ENCODE results near the gene ST3GAL3.

ST3GAL3 gene

GRCh38 chr1:43786201-43786958 is 79.0 kb downstream of the ST3GAL3 start:
- DNase-seq (ENCODE audit: low read depth in 2 of 2) = no peak

- no peak for DNase-seq (ENCODE audit: low read depth in 2 of 2)
Measured at GRCh38 chr1:43786960-43787359, 79.6 kb downstream of the ST3GAL3 start.

GRCh38 chr1:43789604-43790550 is 82.5 kb downstream of the ST3GAL3 start:
- DNase-seq (ENCODE audit: low read depth in 2 of 2) = no peak

- DNase-seq (ENCODE audit: low read depth in 2 of 2) = no peak
Measured at GRCh38 chr1:43791243-43791642, 83.9 kb downstream of the ST3GAL3 start.

- no peak for DNase-seq (ENCODE audit: low read depth in 2 of 2)
Measured at GRCh38 chr1:43796111-43796581, 88.8 kb downstream of the ST3GAL3 start.

GRCh38 chr1:43797891-43798290 is 90.6 kb downstream of the ST3GAL3 start:
- DNase-seq (ENCODE audit: low read depth in 2 of 2) = no peak

DNA sequence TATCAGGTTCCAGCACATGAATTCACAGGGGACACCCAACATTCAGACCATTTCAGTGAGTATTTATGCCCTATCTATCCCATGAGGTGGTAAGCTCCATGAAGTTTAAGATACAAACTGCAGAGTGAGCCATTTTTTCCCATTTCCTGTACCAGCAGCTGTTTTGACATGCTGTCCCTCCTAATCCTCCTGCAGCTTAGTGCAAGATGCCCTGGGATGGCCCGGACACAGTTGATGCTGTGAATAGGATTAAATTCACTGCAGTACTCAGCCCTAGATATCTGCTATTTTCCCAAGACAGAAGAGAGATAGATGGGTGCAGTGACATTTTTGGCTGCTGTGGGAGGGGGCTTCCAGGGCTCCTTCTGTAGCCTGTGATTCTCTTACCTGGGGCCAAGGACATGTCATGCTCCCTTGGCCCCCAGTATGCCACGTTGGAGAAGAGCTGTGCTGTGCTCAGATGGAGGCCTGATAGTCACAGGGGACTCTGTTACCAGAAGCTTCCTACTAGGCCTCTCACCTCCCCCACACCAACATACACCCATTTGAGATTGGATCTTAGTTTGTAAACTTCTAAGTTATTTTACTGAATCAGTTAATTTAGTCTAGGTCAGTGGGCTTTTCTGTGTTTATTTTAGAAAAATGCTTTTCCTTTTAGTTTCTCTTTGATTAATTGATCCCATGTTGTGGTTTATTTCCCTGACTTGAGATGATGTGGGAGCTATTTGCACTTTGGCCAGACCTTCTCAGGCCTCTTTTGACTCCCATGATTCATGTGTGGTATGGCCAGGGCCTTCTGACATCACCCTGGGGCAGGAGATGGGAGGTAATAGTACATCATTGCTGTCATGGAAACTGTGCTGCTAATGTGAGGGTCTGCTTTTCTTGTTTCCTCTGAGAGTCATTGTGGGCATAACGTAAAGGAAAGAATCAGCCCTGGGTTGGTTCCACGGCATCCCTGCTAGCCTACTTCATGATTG is 92.6 kb downstream of the ST3GAL3 start:
- DNase-seq (ENCODE audit: low read depth in 2 of 2) = no peak

DNA sequence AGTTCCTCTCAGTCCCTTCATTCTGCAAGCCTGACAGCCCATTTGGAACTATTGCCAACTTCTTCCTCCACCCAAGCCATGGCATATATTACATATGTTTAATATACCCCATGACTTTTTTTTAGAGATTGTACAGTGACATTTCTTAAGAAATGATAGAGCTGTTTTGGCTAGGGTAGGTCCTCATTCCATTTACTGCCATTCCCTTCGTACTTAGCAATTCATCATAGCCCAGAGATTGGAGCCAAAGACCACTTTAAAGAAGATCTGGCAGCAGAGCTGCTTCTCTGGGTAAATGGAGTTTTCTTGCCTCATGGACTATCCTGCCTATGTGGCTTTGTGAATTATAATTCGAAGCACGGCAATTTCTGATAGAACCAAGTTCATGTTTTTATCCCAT is 93.4 kb downstream of the ST3GAL3 start:
- DNase-seq (ENCODE audit: low read depth in 2 of 2) = no peak

GRCh38 chr1:43801203-43801602 is 93.9 kb downstream of the ST3GAL3 start:
- no peak for DNase-seq (ENCODE audit: low read depth in 2 of 2)

- no peak for DNase-seq (ENCODE audit: low read depth in 2 of 2)
Measured at GRCh38 chr1:43802356-43802980, 95.1 kb downstream of the ST3GAL3 start.

DNA sequence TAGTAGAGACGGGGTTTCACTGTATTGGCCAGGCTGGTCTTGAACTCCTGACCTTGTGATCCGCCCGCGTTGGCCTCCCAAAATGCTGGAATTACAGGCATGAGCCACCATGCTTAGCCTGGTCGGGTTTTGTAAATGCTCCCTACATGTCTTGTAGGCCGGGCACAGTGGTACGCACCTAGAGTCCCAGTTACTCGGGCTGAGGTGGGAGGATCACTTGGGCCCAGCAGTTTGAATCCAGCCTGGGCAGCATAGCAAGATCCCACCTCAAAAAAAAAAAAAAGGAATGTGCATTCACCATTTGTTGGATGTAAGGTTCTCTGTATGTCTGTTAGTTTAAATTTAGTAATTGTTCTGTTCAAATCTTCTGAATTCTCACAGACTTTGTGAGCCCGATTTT is 95.8 kb downstream of the ST3GAL3 start:
- DNase-seq (ENCODE audit: low read depth in 2 of 2) = no peak

GRCh38 chr1:43803646-43804045 is 96.3 kb downstream of the ST3GAL3 start:
- no peak for DNase-seq (ENCODE audit: low read depth in 2 of 2)

- DNase-seq (ENCODE audit: low read depth in 2 of 2) = no peak
Measured at GRCh38 chr1:43804569-43804968, 97.2 kb downstream of the ST3GAL3 start.

- no peak for DNase-seq (ENCODE audit: low read depth in 2 of 2)
Measured at GRCh38 chr1:43805340-43805739, 98.0 kb downstream of the ST3GAL3 start.

GRCh38 chr1:43806183-43806582 is 98.8 kb downstream of the ST3GAL3 start:
- no peak for DNase-seq (ENCODE audit: low read depth in 2 of 2)

GRCh38 chr1:43809097-43809673 is 101.8 kb downstream of the ST3GAL3 start:
- no peak for DNase-seq (ENCODE audit: low read depth in 2 of 2)

- DNase-seq (ENCODE audit: low read depth in 2 of 2) = no peak
Measured at GRCh38 chr1:43812579-43812978, 105.2 kb downstream of the ST3GAL3 start.

DNA sequence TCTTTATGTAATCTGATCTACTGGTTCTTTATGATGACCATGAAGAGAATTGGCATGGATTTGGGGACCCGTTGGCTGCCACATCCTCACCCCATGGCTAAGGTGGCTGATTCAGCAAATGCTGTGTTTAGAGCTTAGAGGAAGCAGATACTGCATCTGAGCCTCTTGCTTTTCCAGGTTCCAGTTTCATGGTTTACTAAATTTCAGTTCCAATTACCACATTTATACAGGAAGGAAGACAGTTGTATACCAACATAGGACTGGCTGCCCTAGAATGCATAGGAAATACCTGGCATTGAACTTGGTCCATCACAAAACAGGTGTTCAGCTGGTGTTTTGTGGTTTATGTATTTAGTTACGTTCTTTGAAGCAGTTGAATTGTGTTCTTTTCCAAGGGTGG is 107.1 kb downstream of the ST3GAL3 start:
- no peak for DNase-seq (ENCODE audit: low read depth in 2 of 2)

- DNase-seq (ENCODE audit: low read depth in 2 of 2) = no peak
Measured at GRCh38 chr1:43817304-43817939, 110.1 kb downstream of the ST3GAL3 start.

DNA sequence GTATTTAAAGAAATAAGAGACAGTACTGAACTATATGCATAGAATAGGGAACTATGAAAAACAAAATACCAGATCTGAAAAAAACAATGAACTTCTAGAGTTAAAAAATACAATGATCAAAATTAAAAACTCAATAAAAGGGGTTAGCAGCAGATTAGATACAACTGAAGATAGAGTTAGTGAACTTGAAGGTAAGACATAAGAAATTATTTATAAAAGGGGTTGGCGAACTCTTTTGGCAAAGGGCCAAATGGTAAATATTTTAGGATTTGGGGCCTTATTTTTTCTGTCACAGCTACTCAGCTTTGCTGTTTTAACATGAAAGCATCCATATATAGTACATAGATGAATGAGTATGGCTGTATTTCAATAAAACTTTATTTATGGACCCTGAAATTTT is 111.4 kb downstream of the ST3GAL3 start:
- no peak for DNase-seq (ENCODE audit: low read depth in 2 of 2)
